ENCODE data around the gene KRT27.

- TF ChIP-seq YY1 (IDR thresholded peaks at IDR 0.05; ENCODE audit: borderline replicate concordance in 1 of 3, control insufficient read depth in 1 of 3, extremely low read depth in 1 of 3, insufficient read depth in 3 of 3, insufficient read length in 1 of 3, insufficient replicate concordance in 2 of 3, low read depth in 1 of 3, low read length in 2 of 3) = no peak
- TF ChIP-seq ZKSCAN1 (IDR thresholded peaks at IDR 0.05; ENCODE audit: low read depth, low read length) = no peak
- TF ChIP-seq SMARCA5 (IDR thresholded peaks at IDR 0.05) = no peak
- TF ChIP-seq TSC22D4 (tag; IDR thresholded peaks at IDR 0.05) = no peak
Measured at GRCh38 chr17:40779181-40779909, 3.0 kb downstream of the KRT27 start.

All from K562 (cell line).